ENCODE results near the gene AACS. TPM values are rescaled to one million over a fixed set of nuclear protein-coding genes. Genes with fewer than 3 reads are reported as not detected.
"Not testable (repeated sequence)": the region's sequence is repeated elsewhere in the genome, so short reads cannot be mapped to it uniquely, and the experiment has no call there.

The AACS gene
- polyA plus RNA-seq, 1 experiment = 27.5 TPM

DNA sequence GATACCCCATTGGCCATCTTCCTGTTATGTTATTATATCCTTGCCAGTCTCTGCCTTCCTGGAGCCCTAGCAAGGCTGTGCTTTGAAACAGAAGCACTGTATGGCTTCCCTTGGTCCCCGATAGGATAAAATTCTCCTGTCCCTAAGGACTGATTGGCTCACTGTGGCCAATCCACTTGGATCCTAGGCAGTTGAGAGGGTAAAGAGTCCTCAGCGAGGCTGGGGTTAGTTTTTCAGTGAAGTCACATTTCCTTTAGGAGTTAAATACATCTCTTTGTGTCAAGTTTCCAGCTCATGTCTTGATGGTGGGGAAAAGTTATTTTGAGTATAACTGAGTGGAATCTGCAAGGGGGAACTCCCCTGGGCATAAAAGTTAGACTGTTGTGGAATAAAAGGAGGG, 7.3 kb downstream of the AACS start:
- Histone ChIP-seq H3K4me3 (ENCODE audit: low read depth, low read length) (no peak overlapping the region), H3K27me3 (ENCODE audit: control insufficient read depth, insufficient read depth, low read length) (no peaks in the 10 kb centered on the region), H3K36me3 (ENCODE audit: control insufficient read depth, insufficient read depth, low read length) (peaks cover 5% of the 10 kb centered on the region)
- TF ChIP-seq, protein P1, sequence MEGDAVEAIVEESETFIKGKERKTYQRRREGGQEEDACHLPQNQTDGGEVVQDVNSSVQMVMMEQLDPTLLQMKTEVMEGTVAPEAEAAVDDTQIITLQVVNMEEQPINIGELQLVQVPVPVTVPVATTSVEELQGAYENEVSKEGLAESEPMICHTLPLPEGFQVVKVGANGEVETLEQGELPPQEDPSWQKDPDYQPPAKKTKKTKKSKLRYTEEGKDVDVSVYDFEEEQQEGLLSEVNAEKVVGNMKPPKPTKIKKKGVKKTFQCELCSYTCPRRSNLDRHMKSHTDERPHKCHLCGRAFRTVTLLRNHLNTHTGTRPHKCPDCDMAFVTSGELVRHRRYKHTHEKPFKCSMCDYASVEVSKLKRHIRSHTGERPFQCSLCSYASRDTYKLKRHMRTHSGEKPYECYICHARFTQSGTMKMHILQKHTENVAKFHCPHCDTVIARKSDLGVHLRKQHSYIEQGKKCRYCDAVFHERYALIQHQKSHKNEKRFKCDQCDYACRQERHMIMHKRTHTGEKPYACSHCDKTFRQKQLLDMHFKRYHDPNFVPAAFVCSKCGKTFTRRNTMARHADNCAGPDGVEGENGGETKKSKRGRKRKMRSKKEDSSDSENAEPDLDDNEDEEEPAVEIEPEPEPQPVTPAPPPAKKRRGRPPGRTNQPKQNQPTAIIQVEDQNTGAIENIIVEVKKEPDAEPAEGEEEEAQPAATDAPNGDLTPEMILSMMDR (IDR thresholded peaks at IDR 0.05; ENCODE audit: insufficient read depth, low read depth, low read length) = no peak
- no peak for DNase-seq (ENCODE audit: low read depth)
- ChIA-PET POLR2A (no interaction called here), CTCF (no interaction called here)

DNA sequence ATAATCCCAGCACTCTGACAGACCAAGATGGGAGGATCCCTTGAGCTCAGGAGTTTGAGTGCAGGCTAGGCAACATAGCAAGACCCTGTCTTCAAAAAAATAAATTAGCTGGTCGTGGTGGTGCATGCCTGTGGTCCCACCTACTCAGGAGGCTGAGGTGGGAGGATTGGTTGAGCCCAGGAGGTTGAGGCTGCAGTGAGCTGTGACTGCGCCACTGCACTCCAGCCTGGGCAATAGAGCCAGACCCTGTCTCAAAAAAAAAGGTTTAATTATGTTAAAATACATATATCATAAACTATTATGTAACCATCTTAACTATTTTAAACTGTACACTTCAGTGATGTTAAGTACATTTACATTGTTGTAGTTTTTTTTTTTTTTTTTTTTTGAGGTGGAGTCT, 9.1 kb downstream of the AACS start:
- POLR2A ChIA-PET; CTCF ChIA-PET; H3K27me3 ChIP-seq (ENCODE audit: control insufficient read depth, insufficient read depth, low read length); DNase-seq (ENCODE audit: low read depth); H3K4me3 ChIP-seq (ENCODE audit: low read depth, low read length): not testable (repeated sequence)
- H3K36me3 ChIP-seq (ENCODE audit: control insufficient read depth, insufficient read depth, low read length) = peaks cover 11% of the 10 kb centered on the region

DNA sequence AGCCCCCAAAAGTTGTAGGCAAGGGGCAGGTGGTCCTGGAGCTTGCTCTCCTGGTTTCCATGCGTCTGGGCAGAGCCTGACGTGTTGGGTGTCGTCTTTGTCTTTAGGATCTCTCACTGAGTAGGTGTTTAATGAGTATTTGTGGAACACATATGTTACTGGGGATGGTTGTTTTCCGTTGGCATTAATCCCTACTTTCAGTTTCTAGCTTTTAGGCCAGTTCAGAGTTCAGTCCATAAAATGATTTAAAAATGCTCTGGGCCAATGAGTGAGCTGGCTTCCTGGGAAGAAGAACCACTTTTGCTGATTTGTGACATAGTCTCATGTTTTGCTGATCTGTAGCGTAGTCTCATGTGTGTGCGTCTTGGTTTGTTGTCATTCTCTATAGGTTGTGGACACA, 10.9 kb downstream of the AACS start:
- POLR2A ChIA-PET = no interaction called here
- TF ChIP-seq, protein P1 (IDR thresholded peaks at IDR 0.05; ENCODE audit: insufficient read depth, low read depth, low read length) = no peak
- H3K36me3 ChIP-seq (ENCODE audit: control insufficient read depth, insufficient read depth, low read length) = peaks cover 10% of the 10 kb centered on the region
- H3K27me3 ChIP-seq (ENCODE audit: control insufficient read depth, insufficient read depth, low read length) = no peaks in the 10 kb centered on the region
- no peak overlapping the region for H3K4me3 ChIP-seq (ENCODE audit: low read depth, low read length)
- DNase-seq (ENCODE audit: low read depth) = no peak
- CTCF ChIA-PET = no interaction called here

DNA sequence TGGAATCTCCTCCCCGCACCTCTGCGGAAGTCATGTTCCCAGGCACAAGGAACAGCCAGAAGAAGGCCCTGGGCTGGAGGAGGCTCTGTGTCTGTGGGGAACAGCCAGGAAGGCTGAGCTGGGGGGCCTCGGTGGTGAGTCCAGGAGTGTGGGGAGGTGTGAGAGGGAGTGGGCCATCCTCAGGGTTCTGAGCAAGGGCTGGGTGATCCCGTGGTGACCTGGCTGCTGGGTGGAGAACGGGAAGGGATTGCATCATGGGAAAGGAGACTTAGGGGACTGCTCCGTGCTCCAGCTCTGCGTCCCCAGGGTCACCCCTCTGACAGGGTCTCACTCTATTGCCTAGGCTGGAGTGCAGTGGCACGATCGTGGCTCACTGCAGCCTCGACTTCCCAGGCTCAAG, 13.8 kb downstream of the AACS start:
- no peak for DNase-seq (ENCODE audit: low read depth)
- Histone ChIP-seq H3K4me3 (ENCODE audit: low read depth, low read length) (no peak overlapping the region), H3K27me3 (ENCODE audit: control insufficient read depth, insufficient read depth, low read length) (no peaks in the 10 kb centered on the region), H3K36me3 (ENCODE audit: control insufficient read depth, insufficient read depth, low read length) (peaks cover 13% of the 10 kb centered on the region)
- ChIA-PET CTCF (interaction anchor here (0.7 kb wide), 1 partner anchor 45 kb away, joined by 3 read pairs; no protein-coding TSS in a partner anchor), POLR2A (no interaction called here)
- TF ChIP-seq, protein P1 (IDR thresholded peaks at IDR 0.05; ENCODE audit: insufficient read depth, low read depth, low read length) = no peak

DNA sequence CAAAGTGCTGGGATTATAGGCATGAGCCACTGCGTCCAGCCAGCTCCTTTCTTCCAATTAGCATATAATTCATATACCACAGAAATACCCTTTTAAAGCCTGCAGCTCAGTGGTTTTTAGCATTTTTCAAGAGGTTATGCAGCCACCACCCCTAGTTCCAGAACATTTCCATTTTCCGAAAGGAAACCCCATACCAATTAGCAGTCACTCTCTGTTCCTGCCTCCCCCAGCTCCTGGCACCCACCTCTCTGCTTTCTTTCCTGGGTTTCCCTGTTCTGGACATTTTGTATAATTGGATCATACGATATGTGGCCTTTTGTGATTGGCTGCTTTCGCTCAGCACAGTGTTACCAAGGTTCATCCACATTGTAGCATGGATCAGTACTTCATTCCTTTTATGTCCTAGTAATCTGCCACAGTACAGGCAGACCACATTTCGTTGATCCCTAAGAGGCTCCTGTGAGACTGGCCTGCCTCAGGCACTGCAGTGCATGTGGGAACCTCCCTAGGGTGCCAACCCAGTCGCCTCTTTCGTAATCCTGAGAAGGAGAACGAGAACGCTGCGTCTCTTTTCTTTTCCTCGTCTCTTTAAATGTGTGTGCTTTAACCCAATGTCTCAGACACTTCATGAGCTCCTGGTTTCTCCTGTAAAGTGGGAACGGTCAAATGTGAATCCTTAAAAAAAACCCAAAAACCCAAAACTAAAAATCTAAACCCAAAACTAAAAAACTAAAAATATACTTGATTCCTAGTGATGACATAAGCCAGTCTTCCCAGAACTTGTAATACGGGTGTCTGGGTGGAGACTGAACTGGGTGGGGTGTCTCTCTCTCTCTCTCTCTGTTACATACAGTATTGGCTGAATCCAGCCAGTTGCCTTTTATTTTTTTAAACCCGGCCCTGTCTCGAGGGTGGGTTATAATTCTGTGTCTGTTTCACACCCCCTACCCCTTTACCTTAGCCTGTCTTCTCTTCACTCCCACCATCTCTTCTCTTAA, 14.7 kb downstream of the AACS start:
- TF ChIP-seq, protein P1 (IDR thresholded peaks at IDR 0.05; ENCODE audit: insufficient read depth, low read depth, low read length) = no peak
- POLR2A ChIA-PET = no interaction called here
- CTCF ChIA-PET = interaction anchor here (0.7 kb wide), 1 partner anchor 44 kb away, joined by 3 read pairs; no protein-coding TSS in a partner anchor
- H3K27me3 ChIP-seq (ENCODE audit: control insufficient read depth, insufficient read depth, low read length) = no peaks in the 10 kb centered on the region
- DNase-seq (ENCODE audit: low read depth) = no peak
- no peak overlapping the region for H3K4me3 ChIP-seq (ENCODE audit: low read depth, low read length)
- H3K36me3 ChIP-seq (ENCODE audit: control insufficient read depth, insufficient read depth, low read length) = peaks cover 13% of the 10 kb centered on the region

Measured in BJ (cell line).